OCI-LY7 (cell line): ENCODE data around the gene COL8A2. TPM values are rescaled to one million over a fixed set of nuclear protein-coding genes. Genes with fewer than 3 reads are reported as not detected.

Source experiments
- BruUV-seq: library from RNA; stranded (reverse); fragments of 400-500 nt; replicated peaks from 2 replicates; lab custom pipeline; 2021; lab: Mats Ljungman, UMichigan
- CTCF ChIA-PET: fragments of 300-600 bp; sonication (Branson Sonifier 250); formaldehyde crosslinking; loops from one replicate; lab custom pipeline; 2022; ENCODE audit warnings: antibody characterized with exemption; ENCODE audit not compliant: unreplicated experiment; lab: Charles Lee
- POLR2A ChIA-PET: fragments of 300-600 bp; sonication (Branson Sonifier 250); formaldehyde crosslinking; loops from one replicate; lab custom pipeline; 2022; ENCODE audit warnings: antibody characterized with exemption; lab: Charles Lee
- DNase-seq: peaks from one replicate; pipeline ENCODE4 v3.0.0-alpha.2; 2015; ENCODE audit warnings: low spot score
- H2AFZ ChIP-seq: fragments of 200-600 bp; sonication (generic), shearing (Covaris generic); 2 replicates; pipeline ENCODE4 v1.6.1; 2014; ENCODE audit warnings: mild to moderate bottlenecking, antibody characterized with exemption, low read length, moderate library complexity
- H3K27ac ChIP-seq: fragments of 200-600 bp; sonication (generic); 2 replicates; pipeline ENCODE4 v1.5.1; 2014; ENCODE audit warnings: mixed run types, low read depth, mild to moderate bottlenecking, moderate library complexity, low read length, inconsistent platforms; ENCODE audit not compliant: poor library complexity, severe bottlenecking
- H3K36me3 ChIP-seq: fragments of 200-600 bp; sonication (generic); 2 replicates; pipeline ENCODE4 v1.6.1; 2014; ENCODE audit warnings: mild to moderate bottlenecking, antibody characterized with exemption, low read length, moderate library complexity, mixed read lengths; ENCODE audit not compliant: insufficient read depth
- H3K4me1 ChIP-seq: fragments of 200-600 bp; sonication (generic); 2 replicates; pipeline ENCODE4 v1.5.1; 2014; ENCODE audit warnings: mild to moderate bottlenecking, low read length; ENCODE audit not compliant: insufficient read depth, poor library complexity, severe bottlenecking
- H3K4me2 ChIP-seq: fragments of 200-600 bp; sonication (generic); 2 replicates; pipeline ENCODE4 v1.6.1; 2014; ENCODE audit warnings: mild to moderate bottlenecking, low read length
- H3K4me3 ChIP-seq: fragments of 200-600 bp; sonication (generic); 2 replicates; pipeline ENCODE4 v1.5.1; 2014; ENCODE audit warnings: mild to moderate bottlenecking, low read depth, low read length; ENCODE audit not compliant: poor library complexity, severe bottlenecking
- H3K79me2 ChIP-seq: fragments of 200-600 bp; sonication (generic); 2 replicates; pipeline ENCODE4 v1.6.1; 2016; ENCODE audit warnings: low read depth, mild to moderate bottlenecking, low read length, moderate library complexity, mixed read lengths; ENCODE audit not compliant: insufficient read depth
- H3K9me2 ChIP-seq: fragments of 200-600 bp; sonication (generic); 2 replicates; pipeline ENCODE4 v1.6.1; 2016; ENCODE audit warnings: mild to moderate bottlenecking, low read length, mixed read lengths; ENCODE audit not compliant: insufficient read depth
- H3K9me3 ChIP-seq: fragments of 200-600 bp; sonication (generic); 2 replicates; pipeline ENCODE4 v1.6.1; 2014; ENCODE audit warnings: mild to moderate bottlenecking, mixed run types, low read length, mixed read lengths
- H4K20me1 ChIP-seq: fragments of 200-600 bp; sonication (generic); 2 replicates; pipeline ENCODE4 v1.6.1; 2014; ENCODE audit warnings: mild to moderate bottlenecking, antibody characterized with exemption, low read length, moderate library complexity, mixed read lengths; ENCODE audit not compliant: insufficient read depth
- EZH2phosphoT487 ChIP-seq: fragments of 200-600 bp; sonication (generic); IDR thresholded peaks from 2 replicates; pipeline ENCODE4 v1.6.1; 2018; ENCODE audit warnings: low read depth, borderline replicate concordance, mild to moderate bottlenecking, mixed run types, antibody characterized with exemption, low read length, moderate library complexity, mixed read lengths
- intact Hi-C: fragments of 100-400 bp; cut with micrococcal nuclease; formaldehyde crosslinking; loops from one replicate; pipeline ENCODE4 v1.10.0; 2022; ENCODE audit not compliant: unreplicated experiment
- total RNA-seq, 2 experiments: library from RNA; depleted of rRNA in 1 of 2; stranded (reverse); fragments of >200 nt in 1 of 2; shearing (Covaris generic) in 1 of 2; gene quantifications; 2 replicates each; pipeline ENCODE4 v1.2.3, GENCODE V29; 2014 to 2022
- TF ChIP-seq, protein P1 (sequence below): fragments of 200-600 bp; sonication (generic); conservative IDR thresholded peaks from 2 replicates; pipeline ENCODE4 v1.5.1; 2014; ENCODE audit warnings: mild to moderate bottlenecking, antibody characterized with exemption, low read length, moderate library complexity, mixed read lengths

COL8A2 gene
- total RNA-seq, 2 experiments from 2014 or later = not detected

DNA sequence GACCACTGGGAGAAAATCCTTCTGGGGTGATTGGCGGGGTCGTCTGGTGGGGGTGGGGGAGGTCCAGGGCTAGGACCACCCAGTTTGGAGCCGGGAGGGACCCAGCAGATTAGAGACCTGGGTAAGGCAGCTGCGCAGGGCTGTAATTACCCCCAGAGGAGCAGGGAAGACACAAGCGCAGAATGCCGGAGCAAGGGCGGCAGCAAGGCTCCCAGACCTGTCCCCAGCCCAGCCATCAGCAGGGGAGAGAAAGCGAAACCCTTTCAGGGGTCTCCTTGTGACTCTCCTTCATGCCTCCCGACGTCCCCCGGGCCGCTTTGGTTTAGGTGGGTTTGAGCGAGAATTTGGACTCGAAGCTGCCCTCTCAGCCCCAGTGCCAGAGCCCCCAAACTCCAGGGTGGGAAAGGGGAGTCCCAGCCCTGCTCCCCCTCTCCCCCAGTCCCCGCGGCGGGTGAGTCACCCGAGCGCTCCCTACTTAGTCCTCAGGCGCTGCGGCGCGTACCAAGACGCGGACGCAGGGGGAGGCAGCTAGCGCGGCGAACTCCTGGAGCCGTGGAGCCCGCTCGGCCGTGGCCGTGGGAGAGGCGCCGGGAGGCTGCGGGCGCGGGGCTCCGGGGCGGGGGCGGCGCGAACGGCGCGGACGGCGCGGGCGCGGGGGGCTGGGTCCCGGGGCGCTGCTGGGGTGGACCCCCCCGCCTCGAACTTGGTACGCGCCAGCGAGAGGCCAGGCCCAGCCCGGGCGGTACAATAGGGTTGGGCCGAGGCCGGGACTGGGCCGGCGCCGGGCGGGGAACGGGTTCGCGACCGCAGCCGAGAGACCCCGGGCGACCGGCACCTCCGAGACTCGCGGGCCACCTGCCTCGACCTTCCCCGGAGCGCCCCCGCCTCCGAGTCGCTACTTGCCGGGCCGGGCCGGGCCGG is 30.6 kb upstream of the COL8A2 start, which contains the start of gene MAP7D1:
TSS of gene MAP7D1 (plus strand) at position 753 of the 921 bp plus-strand sequence. CDS start 258 bp downstream, outside the sequence.
- H3K4me2 ChIP-seq = peak within 1 kb of the TSS; percentile 95
- no peaks in the 10 kb centered on the region for H3K9me2 ChIP-seq
- ChIA-PET POLR2A (interaction anchor here (0.6 to 1.4 kb wide), 3 partner anchors 37 to 138 kb away, joined by 3 to 4 read pairs (median 3); no protein-coding TSS in a partner anchor), CTCF (no interaction called here)
- peak within 1 kb of the TSS; percentile 97 for H3K4me3 ChIP-seq
- peaks cover 47% of the 10 kb centered on the region for H3K79me2 ChIP-seq
- DNase-seq = peak; percentile 88
- peaks cover 12% of the 10 kb centered on the region; the same call in 1 of the 2 replicates for H4K20me1 ChIP-seq
- TSS peak; percentile 89 for BruUV-seq
- peak within 1 kb of the TSS; percentile 45; the same call in 1 of the 2 replicates for H2AFZ ChIP-seq
- intact Hi-C loops = no loop called here
- H3K9me3 ChIP-seq = no peaks in the 10 kb centered on the region
- H3K4me1 ChIP-seq = peaks cover 72% of the 10 kb centered on the region
- no peak for TF ChIP-seq EZH2phosphoT487
- TF ChIP-seq, protein P1, sequence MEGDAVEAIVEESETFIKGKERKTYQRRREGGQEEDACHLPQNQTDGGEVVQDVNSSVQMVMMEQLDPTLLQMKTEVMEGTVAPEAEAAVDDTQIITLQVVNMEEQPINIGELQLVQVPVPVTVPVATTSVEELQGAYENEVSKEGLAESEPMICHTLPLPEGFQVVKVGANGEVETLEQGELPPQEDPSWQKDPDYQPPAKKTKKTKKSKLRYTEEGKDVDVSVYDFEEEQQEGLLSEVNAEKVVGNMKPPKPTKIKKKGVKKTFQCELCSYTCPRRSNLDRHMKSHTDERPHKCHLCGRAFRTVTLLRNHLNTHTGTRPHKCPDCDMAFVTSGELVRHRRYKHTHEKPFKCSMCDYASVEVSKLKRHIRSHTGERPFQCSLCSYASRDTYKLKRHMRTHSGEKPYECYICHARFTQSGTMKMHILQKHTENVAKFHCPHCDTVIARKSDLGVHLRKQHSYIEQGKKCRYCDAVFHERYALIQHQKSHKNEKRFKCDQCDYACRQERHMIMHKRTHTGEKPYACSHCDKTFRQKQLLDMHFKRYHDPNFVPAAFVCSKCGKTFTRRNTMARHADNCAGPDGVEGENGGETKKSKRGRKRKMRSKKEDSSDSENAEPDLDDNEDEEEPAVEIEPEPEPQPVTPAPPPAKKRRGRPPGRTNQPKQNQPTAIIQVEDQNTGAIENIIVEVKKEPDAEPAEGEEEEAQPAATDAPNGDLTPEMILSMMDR = no peak
- H3K27ac ChIP-seq = peak within 1 kb of the TSS; percentile 61
- H3K36me3 ChIP-seq = peaks cover 6% of the 10 kb centered on the region; the same call in 1 of the 2 replicates

- Histone ChIP-seq H3K9me2 (no peaks in the 10 kb centered on the region), H3K4me3 (peak overlapping the region; percentile 97), H2AFZ (peak overlapping the region; percentile 28; the same call in 1 of the 2 replicates), H3K79me2 (peaks cover 39% of the 10 kb centered on the region), H4K20me1 (peaks cover 12% of the 10 kb centered on the region; the same call in 1 of the 2 replicates), H3K4me1 (peaks cover 72% of the 10 kb centered on the region), H3K9me3 (no peaks in the 10 kb centered on the region), H3K4me2 (peak overlapping the region; percentile 87), H3K27ac (peak overlapping the region; percentile 61), H3K36me3 (peaks cover 6% of the 10 kb centered on the region; the same call in 1 of the 2 replicates)
- BruUV-seq = no TSS peak
- intact Hi-C loops = no loop called here
- CTCF ChIA-PET = no interaction called here
- DNase-seq = no peak
- POLR2A ChIA-PET = interaction anchor here (1.4 kb wide), 1 partner anchor 139 kb away, joined by 3 read pairs; no protein-coding TSS in a partner anchor
- TF ChIP-seq, protein P1 = no peak
- TF ChIP-seq EZH2phosphoT487 = no peak
Observed at GRCh38 chr1:36154765-36155407, 29.9 kb upstream of the COL8A2 start.
